DOHH2 (cell line): ENCODE data around the gene PACSIN1.

Source experiments
- CTCF ChIP-seq: fragments of 200-600 bp; sonication (generic); IDR thresholded peaks from one replicate; pipeline ENCODE4 v1.5.1; 2014; ENCODE audit warnings: antibody characterized with exemption, mild to moderate bottlenecking, low read depth, low read length; ENCODE audit not compliant: poor library complexity, severe bottlenecking
- EZH2phosphoT487 ChIP-seq: fragments of 200-600 bp; sonication (generic); IDR thresholded peaks from 2 replicates; pipeline ENCODE4 v1.6.1; 2017; ENCODE audit warnings: borderline replicate concordance, mild to moderate bottlenecking, antibody characterized with exemption, low read length, moderate library complexity, mixed read lengths

- TF ChIP-seq CTCF (no peak), EZH2phosphoT487 (no peak)
Observed at GRCh38 chr6:34527751-34528670, 62.1 kb downstream of the PACSIN1 start.
